Activated naive CD4-positive, alpha-beta T cell treated with anti-CD3 and anti-CD28 coated beads, Interleukin-2, amount 50 U/mL, for 24 hours (primary cell): Measurements from ENCODE around the gene ABLIM2.
"Not testable (repeated sequence)": the region's sequence is repeated elsewhere in the genome, so short reads cannot be mapped to it uniquely, and the experiment has no call there.

Experiments
- H3K27ac Mint-ChIP-seq: one replicate; pipeline ENCODE4 v1.8.0; 2021; ENCODE audit warnings: mild to moderate bottlenecking, mixed read lengths
- H3K27me3 Mint-ChIP-seq: one replicate; pipeline ENCODE4 v1.8.0; 2021; ENCODE audit warnings: mixed read lengths
- H3K36me3 Mint-ChIP-seq: one replicate; pipeline ENCODE4 v1.8.0; 2021; ENCODE audit warnings: mixed read lengths
- H3K4me1 Mint-ChIP-seq: one replicate; pipeline ENCODE4 v1.8.0; 2021; ENCODE audit warnings: mixed read lengths
- H3K4me3 Mint-ChIP-seq: one replicate; pipeline ENCODE4 v1.8.0; 2021; ENCODE audit warnings: mild to moderate bottlenecking, mixed read lengths
- H3K9me3 Mint-ChIP-seq: one replicate; pipeline ENCODE4 v1.8.0; 2021; ENCODE audit warnings: mixed read lengths

ABLIM2 gene

GRCh38 chr4:7929118-7929951 is 229.3 kb downstream of the ABLIM2 start:
- Mint-ChIP-seq H3K36me3 (no peaks in the 10 kb centered on the region), H3K4me3 (no peak overlapping the region), H3K27me3 (no peaks in the 10 kb centered on the region), H3K4me1 (peaks cover 16% of the 10 kb centered on the region), H3K9me3 (no peaks in the 10 kb centered on the region), H3K27ac (no peak overlapping the region)

- H3K36me3 Mint-ChIP-seq = no peaks in the 10 kb centered on the region
- peaks cover 16% of the 10 kb centered on the region for H3K4me1 Mint-ChIP-seq
- no peak overlapping the region for H3K27ac Mint-ChIP-seq
- H3K4me3 Mint-ChIP-seq = no peak overlapping the region
- no peaks in the 10 kb centered on the region for H3K9me3 Mint-ChIP-seq
- no peaks in the 10 kb centered on the region for H3K27me3 Mint-ChIP-seq
Observed at GRCh38 chr4:7928711-7929110, 229.9 kb downstream of the ABLIM2 start.

GRCh38 chr4:7926822-7927221 is 231.8 kb downstream of the ABLIM2 start:
- no peaks in the 10 kb centered on the region for H3K9me3 Mint-ChIP-seq
- H3K36me3 Mint-ChIP-seq = no peaks in the 10 kb centered on the region
- no peak overlapping the region for H3K27ac Mint-ChIP-seq
- H3K27me3 Mint-ChIP-seq = no peaks in the 10 kb centered on the region
- peaks cover 23% of the 10 kb centered on the region for H3K4me1 Mint-ChIP-seq
- H3K4me3 Mint-ChIP-seq = no peak overlapping the region

- Mint-ChIP-seq H3K4me1 (peaks cover 13% of the 10 kb centered on the region), H3K36me3 (no peaks in the 10 kb centered on the region), H3K4me3 (no peak overlapping the region), H3K27me3 (no peaks in the 10 kb centered on the region), H3K27ac (no peak overlapping the region), H3K9me3 (no peaks in the 10 kb centered on the region)
Observed at GRCh38 chr4:7924570-7924969, 234.0 kb downstream of the ABLIM2 start.

- peaks cover 8% of the 10 kb centered on the region for H3K4me1 Mint-ChIP-seq
- H3K36me3 Mint-ChIP-seq = no peaks in the 10 kb centered on the region
- no peak overlapping the region for H3K27ac Mint-ChIP-seq
- H3K9me3 Mint-ChIP-seq = no peaks in the 10 kb centered on the region
- no peaks in the 10 kb centered on the region for H3K27me3 Mint-ChIP-seq
- H3K4me3 Mint-ChIP-seq = no peak overlapping the region
Observed at GRCh38 chr4:7924163-7924562, 234.4 kb downstream of the ABLIM2 start.

- Mint-ChIP-seq H3K36me3 (no peaks in the 10 kb centered on the region), H3K4me3 (no peak overlapping the region), H3K4me1 (peaks cover 15% of the 10 kb centered on the region), H3K9me3 (no peaks in the 10 kb centered on the region), H3K27ac (no peak overlapping the region), H3K27me3 (no peaks in the 10 kb centered on the region)
Observed at GRCh38 chr4:7922466-7922865, 236.1 kb downstream of the ABLIM2 start.

GRCh38 chr4:7918981-7919380 is 239.6 kb downstream of the ABLIM2 start:
- H3K27ac Mint-ChIP-seq = no peak overlapping the region
- no peaks in the 10 kb centered on the region for H3K27me3 Mint-ChIP-seq
- no peaks in the 10 kb centered on the region for H3K9me3 Mint-ChIP-seq
- H3K4me1 Mint-ChIP-seq = peaks cover 35% of the 10 kb centered on the region
- no peaks in the 10 kb centered on the region for H3K36me3 Mint-ChIP-seq
- no peak overlapping the region for H3K4me3 Mint-ChIP-seq

- H3K36me3 Mint-ChIP-seq, H3K4me3 Mint-ChIP-seq, H3K9me3 Mint-ChIP-seq, H3K27ac Mint-ChIP-seq, H3K27me3 Mint-ChIP-seq: not testable (repeated sequence)
- H3K4me1 Mint-ChIP-seq = peaks cover 31% of the 10 kb centered on the region
Observed at GRCh38 chr4:7918187-7918586, 240.4 kb downstream of the ABLIM2 start.

- peaks cover 32% of the 10 kb centered on the region for H3K4me1 Mint-ChIP-seq
- no peak overlapping the region for H3K27ac Mint-ChIP-seq
- no peaks in the 10 kb centered on the region for H3K36me3 Mint-ChIP-seq
- no peak overlapping the region for H3K4me3 Mint-ChIP-seq
- no peaks in the 10 kb centered on the region for H3K9me3 Mint-ChIP-seq
- H3K27me3 Mint-ChIP-seq = no peaks in the 10 kb centered on the region
Observed at GRCh38 chr4:7917669-7918068, 240.9 kb downstream of the ABLIM2 start.

- H3K9me3 Mint-ChIP-seq = no peaks in the 10 kb centered on the region
- H3K36me3 Mint-ChIP-seq = no peaks in the 10 kb centered on the region
- H3K4me1 Mint-ChIP-seq = peaks cover 38% of the 10 kb centered on the region
- no peak overlapping the region for H3K27ac Mint-ChIP-seq
- no peak overlapping the region for H3K4me3 Mint-ChIP-seq
- H3K27me3 Mint-ChIP-seq = peaks cover 2% of the 10 kb centered on the region
Observed at GRCh38 chr4:7915875-7916242, 242.8 kb downstream of the ABLIM2 start.
